ENCODE results near the gene PPIP5K2.
"Not testable (repeated sequence)": the region's sequence is repeated elsewhere in the genome, so short reads cannot be mapped to it uniquely, and the experiment has no call there.

The PPIP5K2 gene

GRCh38 chr5:103207653-103208052, 87.6 kb downstream of the PPIP5K2 start:
- DNase-seq (ENCODE audit: low read depth in 2 of 2): no peak

DNA sequence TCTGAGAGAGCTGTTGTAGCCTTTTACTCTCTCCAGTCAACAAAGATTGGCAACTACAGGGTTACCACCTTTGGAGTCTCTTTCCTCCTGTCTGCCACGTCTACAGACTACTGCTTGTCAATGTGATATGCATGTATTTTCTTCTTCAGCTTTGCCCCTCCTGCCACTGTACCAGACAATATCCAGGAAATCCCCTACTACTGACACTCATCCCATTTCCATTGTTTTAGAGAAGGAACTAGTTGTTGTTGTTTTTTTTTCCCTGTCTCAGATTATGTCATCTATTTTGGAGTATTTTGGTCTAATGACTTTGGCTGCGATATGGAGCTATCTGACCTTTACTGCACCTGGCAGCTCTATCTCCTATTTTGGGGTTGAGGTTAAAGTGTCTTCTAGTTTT, 88.4 kb downstream of the PPIP5K2 start:
- DNase-seq (ENCODE audit: low read depth in 2 of 2): no peak

DNA sequence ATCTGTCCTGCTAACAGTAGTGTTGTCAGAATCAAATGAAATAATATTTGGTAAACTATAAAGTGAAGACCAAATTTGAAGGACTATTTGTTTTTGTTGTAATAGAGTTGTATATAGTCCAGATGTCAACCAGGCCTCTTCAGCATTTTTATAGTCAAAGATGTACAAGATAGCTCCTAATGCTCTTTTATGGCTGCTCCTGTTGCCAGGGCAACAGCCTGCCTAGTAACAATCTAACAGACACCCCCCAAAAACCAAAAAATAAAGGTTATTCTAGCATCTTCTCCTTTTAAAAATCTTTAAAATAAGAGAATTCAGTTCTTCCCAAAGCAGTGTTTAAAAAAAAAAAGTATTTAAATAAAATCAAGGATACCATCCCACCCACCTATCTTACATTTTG, 89.0 kb downstream of the PPIP5K2 start:
- no peak for DNase-seq (ENCODE audit: low read depth in 2 of 2)

DNA sequence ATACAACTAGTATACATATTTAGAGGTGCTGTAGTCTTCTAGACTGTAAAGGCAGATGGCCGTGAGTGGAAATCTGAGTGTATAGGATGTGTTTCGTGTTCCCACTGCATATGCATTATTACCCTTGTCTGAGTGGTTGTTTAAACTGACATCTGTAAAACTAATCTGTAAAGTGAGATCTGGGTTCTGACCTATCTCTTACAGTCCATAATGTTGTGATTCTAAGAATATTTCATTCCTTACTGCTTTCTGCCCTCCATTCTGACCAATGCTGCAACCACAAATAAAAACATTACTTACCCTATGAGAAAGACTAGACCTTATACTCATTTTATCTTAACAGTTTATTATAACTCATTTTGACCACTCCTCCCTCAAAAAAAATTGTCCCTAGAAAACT, 90.9 kb downstream of the PPIP5K2 start:
- no peak for DNase-seq (ENCODE audit: low read depth in 2 of 2)

GRCh38 chr5:103211576-103212561, 91.8 kb downstream of the PPIP5K2 start:
- DNase-seq (ENCODE audit: low read depth in 2 of 2): no peak

- no peak for DNase-seq (ENCODE audit: low read depth in 2 of 2)
Observed at GRCh38 chr5:103216137-103216536, 96.0 kb downstream of the PPIP5K2 start.

GRCh38 chr5:103216697-103217096, 96.6 kb downstream of the PPIP5K2 start:
- no peak for DNase-seq (ENCODE audit: low read depth in 2 of 2)

DNA sequence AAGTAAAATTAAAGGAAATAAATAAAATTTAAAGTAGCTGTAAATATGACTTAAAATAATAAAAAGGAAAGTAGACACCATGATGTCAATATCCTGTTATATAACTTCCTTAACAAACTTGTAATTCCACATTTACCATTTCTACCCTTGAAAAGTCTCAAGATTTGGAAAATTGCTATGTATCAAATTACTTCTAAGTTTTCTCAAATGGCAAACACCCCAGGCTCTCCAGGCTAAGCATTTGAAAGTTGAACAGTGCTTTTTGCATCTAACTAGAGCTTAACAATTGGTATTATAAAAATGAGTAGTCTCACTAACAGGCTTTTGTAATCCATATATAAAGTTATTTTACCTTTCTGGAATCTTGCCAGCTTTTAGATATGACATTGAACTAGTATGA, 97.0 kb downstream of the PPIP5K2 start:
- DNase-seq (ENCODE audit: low read depth in 2 of 2): no peak

GRCh38 chr5:103218164-103218563, 98.1 kb downstream of the PPIP5K2 start:
- DNase-seq (ENCODE audit: low read depth in 2 of 2): no peak

- not testable (repeated sequence) for DNase-seq (ENCODE audit: low read depth in 2 of 2)
Observed at GRCh38 chr5:103219074-103219473, 99.0 kb downstream of the PPIP5K2 start.

DNA sequence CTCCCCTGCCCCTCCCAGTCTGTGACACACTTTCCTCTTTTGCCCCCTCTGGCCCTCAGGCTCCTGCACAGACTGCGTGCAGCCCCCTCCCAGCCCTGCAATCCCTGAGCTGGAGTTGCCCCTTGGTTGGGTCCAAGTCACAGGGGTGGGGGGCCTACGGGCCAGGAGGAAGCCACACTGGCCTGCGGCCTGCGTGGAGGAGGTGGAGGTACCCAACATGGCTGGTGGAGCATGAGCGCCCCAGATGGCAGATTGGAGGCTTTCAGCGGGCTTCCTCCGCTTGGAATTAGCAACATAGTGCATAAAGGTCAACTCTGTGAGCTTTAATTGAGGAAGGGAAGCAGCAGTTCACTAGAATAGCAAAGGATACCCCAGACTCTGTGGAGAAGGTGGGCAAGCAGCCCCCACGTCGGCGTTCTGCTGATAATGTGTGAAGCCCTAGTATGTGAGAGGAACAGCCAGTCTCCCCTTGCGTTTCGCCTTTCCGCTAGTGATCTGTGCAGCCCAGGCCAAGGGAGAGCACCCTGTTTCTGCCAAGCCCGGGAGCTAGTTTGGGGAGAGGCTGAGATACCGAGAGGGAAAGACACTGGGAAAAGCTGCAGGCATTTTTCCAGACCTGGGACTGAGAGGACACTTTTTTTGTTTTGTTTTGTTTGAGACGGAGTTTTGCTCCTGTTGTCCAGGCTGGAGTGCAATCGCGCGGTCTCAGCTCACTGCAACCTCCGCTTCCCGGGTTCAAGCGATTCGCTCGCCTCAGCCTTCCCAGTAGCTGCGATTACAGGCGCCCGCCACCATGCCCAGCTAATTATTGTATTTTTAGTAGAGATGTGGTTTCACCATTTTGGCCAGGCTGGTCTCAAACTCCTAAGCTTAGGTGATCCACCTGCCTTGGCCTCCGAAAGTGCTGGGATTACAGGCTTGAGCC, 103.2 kb downstream of the PPIP5K2 start:
- no peak for DNase-seq (ENCODE audit: low read depth in 2 of 2)

DNA sequence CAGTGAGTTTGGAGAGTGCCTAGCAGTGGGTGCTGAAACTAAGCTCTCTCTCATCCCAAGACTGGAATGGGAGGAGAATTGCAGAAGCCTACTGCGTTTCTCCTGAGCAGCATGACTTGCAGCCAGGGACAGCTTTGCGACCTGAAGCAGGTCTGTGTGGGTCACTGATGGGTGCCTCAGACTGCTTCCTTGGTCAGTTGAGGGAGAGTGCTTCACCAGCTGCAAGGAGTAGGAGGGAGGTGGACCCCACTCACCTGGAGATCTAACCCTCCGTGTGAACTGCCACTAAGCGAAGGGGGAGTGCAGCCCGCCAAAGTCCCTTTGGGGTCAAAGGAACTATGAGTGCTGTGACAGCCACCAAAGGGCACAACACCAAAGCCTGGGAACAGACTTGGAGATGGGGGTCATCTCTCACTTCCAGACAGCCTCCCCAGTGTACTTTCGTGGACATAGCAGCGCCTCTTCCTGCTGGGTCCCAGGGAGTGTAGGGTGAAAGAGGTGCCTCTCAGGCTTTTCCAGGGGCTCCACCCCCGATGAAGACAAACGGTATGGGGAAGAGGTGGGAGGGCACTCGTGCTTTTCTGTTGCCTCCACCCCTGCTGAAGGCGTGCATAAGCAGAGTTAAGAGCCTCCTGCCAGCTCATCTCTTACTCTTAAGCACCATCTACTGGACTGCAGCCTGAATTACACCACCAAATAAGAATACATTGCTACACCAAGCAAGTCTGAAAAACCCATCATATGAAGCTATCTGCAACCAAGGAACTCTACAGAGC, 104.2 kb downstream of the PPIP5K2 start:
- DNase-seq (ENCODE audit: low read depth in 2 of 2): peak; percentile 4 to 8

- DNase-seq (ENCODE audit: low read depth in 2 of 2): no peak
Observed at GRCh38 chr5:103224894-103225246, 104.8 kb downstream of the PPIP5K2 start.

GRCh38 chr5:103228061-103228460, 108.0 kb downstream of the PPIP5K2 start:
- no peak for DNase-seq (ENCODE audit: low read depth in 2 of 2)

DNA sequence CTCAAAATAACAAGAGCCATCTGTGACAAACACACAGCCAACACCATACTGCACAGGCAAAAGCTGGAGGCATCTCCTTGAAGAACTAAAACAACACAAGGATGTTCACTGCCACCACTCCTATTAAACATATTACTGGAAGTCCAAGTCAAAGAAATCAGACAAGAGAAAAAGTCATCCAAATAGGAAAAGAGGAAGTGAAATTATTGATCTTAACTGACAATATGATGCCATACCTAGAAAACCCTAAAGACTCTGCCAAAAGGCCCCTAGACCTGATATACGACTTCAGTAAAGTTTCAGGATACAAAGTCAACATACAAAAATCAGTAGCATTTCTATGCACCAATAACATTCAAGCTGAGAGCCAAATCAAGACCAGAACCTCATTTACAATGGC, 108.5 kb downstream of the PPIP5K2 start:
- DNase-seq (ENCODE audit: low read depth in 2 of 2): no peak

DNA sequence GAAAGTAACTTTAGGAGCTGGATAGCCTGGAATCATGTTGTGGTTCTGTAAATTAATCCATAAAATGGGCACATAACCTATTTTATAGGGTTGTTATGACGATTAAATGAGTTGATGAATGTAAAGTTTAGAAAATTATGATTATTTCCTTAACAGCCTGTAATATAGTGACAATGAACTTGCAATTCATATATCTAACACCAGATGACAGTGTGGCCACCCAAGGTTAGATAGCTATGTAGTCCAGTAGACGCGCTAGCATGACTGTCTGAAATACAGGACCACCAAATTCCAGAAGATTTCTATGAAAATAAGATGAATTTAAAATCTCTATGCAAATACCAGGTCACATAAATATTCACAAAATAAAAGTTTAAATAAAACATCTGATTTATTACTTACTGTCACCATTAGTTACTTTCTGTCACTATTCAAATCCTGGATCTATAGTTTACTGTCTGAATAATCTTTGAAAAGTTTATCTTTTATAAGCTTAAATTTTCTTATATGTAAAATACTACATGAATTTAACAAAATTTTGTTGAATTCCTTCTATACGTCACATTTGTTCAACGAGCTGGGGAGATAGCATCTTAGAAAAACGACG, 112.4 kb downstream of the PPIP5K2 start:
- DNase-seq (ENCODE audit: low read depth in 2 of 2): no peak

GRCh38 chr5:103234239-103234975, 114.3 kb downstream of the PPIP5K2 start:
- DNase-seq (ENCODE audit: low read depth in 2 of 2): no peak

DNA sequence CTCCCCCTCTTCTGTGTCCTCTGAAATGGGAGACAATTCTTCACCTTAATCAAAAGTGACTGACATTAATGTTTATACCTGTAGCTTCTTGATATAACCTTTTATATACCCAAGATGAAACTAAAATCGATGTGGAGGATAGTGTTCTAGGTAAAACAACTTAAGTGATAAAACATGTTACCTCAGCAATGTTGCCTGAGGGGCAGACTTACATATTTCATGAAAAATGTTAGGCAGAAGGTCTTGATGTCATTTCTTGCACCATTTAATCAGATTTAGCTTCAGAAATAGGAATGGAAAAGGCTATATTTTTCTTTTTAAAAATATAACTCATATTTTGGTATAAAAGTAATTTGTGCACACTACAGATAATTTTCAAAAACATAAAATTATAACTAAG, 115.8 kb downstream of the PPIP5K2 start:
- DNase-seq (ENCODE audit: low read depth in 2 of 2): no peak

DNA sequence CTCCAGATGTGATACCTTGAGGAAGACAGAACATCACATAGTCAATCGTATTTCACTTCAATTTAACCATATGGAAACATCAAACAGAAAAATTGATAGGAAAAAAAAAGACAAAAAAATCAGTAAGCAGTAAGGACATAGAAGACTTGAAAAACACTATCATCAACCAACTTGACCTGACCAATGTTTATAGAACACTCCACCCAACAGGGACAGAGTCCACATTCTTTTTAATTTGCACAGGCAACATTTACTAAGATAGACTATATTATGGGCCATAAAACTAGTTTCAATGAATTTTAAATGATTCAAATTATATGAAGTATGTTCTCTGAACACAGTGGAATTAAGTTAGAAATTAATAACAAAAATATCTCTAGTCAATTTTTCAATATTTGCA, 117.7 kb downstream of the PPIP5K2 start:
- no peak for DNase-seq (ENCODE audit: low read depth in 2 of 2)

DNA sequence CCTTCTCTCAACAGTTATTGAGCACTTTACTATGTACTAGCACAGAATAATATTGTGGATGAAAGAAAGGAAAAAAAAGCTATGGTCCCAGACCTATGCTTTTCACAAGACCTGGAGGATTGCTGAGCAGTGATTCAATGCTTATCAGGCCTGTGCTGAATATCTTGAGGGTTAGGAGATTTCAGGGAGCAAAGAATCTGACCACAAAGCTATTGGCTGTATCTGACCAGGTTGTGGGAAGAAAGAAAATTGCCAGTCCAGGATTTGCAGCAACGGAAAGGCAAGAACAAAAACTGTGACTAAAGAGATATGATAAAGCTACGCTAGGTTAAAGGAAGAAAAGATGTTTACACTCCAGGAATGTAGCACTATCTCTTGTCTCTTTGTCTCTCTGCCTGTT, 123.6 kb downstream of the PPIP5K2 start:
- no peak for DNase-seq (ENCODE audit: low read depth in 2 of 2)

GRCh38 chr5:103244398-103244797, 124.3 kb downstream of the PPIP5K2 start:
- DNase-seq (ENCODE audit: low read depth in 2 of 2): no peak

Measured in stimulated activated CD4-positive, alpha-beta T cell treated with anti-CD3 and anti-CD28 coated beads, Interleukin-4, amount 100 ng/mL, for 48 hours (primary cell).